ENCODE data around the gene RPL35.
A peak's percentile ranks its signal among the peaks of the same experiment; 100 is the strongest.
"Not testable (repeated sequence)": the region's sequence is repeated elsewhere in the genome, so short reads cannot be mapped to it uniquely, and the experiment has no call there.

The RPL35 gene

GRCh38 chr9:124853605-124854143 lies 8.1 kb downstream of the RPL35 start:
- no peak overlapping the region for H3K27ac Mint-ChIP-seq
- TF ChIP-seq CTCF (IDR thresholded peaks at IDR 0.05; ENCODE audit: unreplicated experiment in 3 of 3) = no peak
- H3K36me3 Mint-ChIP-seq (ENCODE audit: low read depth) = peaks cover 9% of the 10 kb centered on the region
- H3K27me3 Mint-ChIP-seq (ENCODE audit: low read depth) = peaks cover 5% of the 10 kb centered on the region
- no peaks in the 10 kb centered on the region for H3K9me3 Mint-ChIP-seq
- peaks cover 24% of the 10 kb centered on the region for H3K4me1 Mint-ChIP-seq
- peak overlapping the region in 2 of 3 experiments; percentile 65 to 66 for H3K4me3 Mint-ChIP-seq

GRCh38 chr9:124852829-124853531 lies 8.8 kb downstream of the RPL35 start, which contains the start of gene WDR38:
Gene WDR38, plus strand, starts transcription at chr9:124853460. Its CDS starts 72 bp downstream, at chr9:124853532.
- Mint-ChIP-seq H3K27ac (peak within 1 kb of the TSS; percentile 51 to 87 (median 80)), H3K4me1 (peaks cover 24% of the 10 kb centered on the region), H3K36me3 (ENCODE audit: low read depth) (peaks cover 6% of the 10 kb centered on the region), H3K9me3 (no peaks in the 10 kb centered on the region), H3K27me3 (ENCODE audit: low read depth) (peaks cover 5% of the 10 kb centered on the region), H3K4me3 (peak within 1 kb of the TSS; percentile 62 to 66 (median 65))
- TF ChIP-seq CTCF (IDR thresholded peaks at IDR 0.05; ENCODE audit: unreplicated experiment in 3 of 3) = peak; percentile 99 to 100 (median 100)

DNA sequence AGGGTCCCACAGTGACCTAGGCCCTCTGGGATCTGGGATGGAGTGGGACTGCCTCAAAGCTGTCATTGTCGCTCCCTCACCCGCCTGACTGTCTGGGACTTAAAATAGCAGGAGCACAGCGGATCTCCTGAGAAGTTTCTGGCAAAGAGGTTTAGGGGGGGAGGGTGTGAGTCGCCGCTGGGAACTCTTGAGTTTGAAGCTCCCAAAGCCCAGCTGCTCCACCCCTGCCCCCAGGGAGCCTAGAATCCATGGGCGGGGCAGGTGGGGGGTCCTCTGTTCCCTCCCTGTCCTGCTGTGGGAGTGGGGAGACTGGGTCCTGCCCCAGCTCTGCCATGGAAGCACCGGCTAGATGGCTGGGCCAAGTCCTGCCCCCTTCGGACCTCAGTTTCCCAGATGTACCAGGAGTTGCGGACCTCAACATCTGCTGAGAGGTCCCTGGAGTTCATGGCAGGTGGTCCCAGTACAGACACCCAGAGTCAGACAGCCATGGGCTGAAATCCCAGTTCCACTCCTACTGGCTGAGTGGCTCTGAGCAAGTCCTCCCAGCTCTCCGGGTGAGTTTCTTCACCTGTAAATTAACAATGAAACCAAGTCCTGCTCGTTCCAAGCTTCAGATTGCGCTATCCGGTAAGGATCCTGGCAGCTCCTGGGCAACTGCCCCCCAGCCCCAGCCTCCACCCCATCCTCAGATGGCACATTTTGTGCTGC lies 9.5 kb downstream of the RPL35 start:
- Mint-ChIP-seq H3K9me3 (no peaks in the 10 kb centered on the region), H3K27me3 (ENCODE audit: low read depth) (peaks cover 5% of the 10 kb centered on the region), H3K36me3 (ENCODE audit: low read depth) (peaks cover under 1% of the 10 kb centered on the region), H3K4me1 (peaks cover 24% of the 10 kb centered on the region), H3K27ac (peak overlapping the region; percentile 51 to 87 (median 80)), H3K4me3 (peak overlapping the region; percentile 49 to 66 (median 62))
- no peak for TF ChIP-seq CTCF (IDR thresholded peaks at IDR 0.05; ENCODE audit: unreplicated experiment in 3 of 3)

DNA sequence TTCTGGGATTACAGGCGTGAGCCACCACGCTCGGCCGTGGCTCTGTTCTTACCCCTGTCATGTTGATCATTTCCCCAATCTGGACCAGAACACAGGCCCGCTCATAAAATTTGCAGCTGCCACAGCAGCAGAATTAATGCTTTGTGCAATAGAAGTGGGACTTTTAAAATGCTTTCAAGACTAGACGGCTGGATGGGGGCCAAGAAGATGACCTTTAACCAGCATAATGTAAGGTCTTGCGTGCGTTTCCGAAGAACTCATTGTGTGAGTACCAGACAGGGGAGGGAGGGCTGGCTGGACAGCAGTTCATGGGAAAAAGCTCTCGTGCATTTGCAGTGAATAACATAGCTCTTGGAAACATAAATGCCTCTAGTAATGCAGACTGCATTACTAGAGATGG lies 12.0 kb downstream of the RPL35 start:
- H3K27ac Mint-ChIP-seq = peak overlapping the region; percentile 74 to 87 (median 76)
- no peaks in the 10 kb centered on the region for H3K36me3 Mint-ChIP-seq (ENCODE audit: low read depth)
- H3K27me3 Mint-ChIP-seq (ENCODE audit: low read depth) = peaks cover 5% of the 10 kb centered on the region
- peaks cover 30% of the 10 kb centered on the region for H3K4me1 Mint-ChIP-seq
- H3K9me3 Mint-ChIP-seq = no peaks in the 10 kb centered on the region
- peak overlapping the region in 1 of 3 experiments; percentile 64 for H3K4me3 Mint-ChIP-seq
- TF ChIP-seq CTCF (IDR thresholded peaks at IDR 0.05; ENCODE audit: unreplicated experiment in 3 of 3) = no peak

- TF ChIP-seq CTCF (IDR thresholded peaks at IDR 0.05; ENCODE audit: unreplicated experiment in 3 of 3) = no peak
- Mint-ChIP-seq H3K4me1 (peaks cover 23% of the 10 kb centered on the region), H3K36me3 (ENCODE audit: low read depth) (no peaks in the 10 kb centered on the region), H3K27ac (no peak overlapping the region), H3K9me3 (no peaks in the 10 kb centered on the region), H3K27me3 (ENCODE audit: low read depth) (peaks cover 5% of the 10 kb centered on the region), H3K4me3 (no peak overlapping the region)
Measured at GRCh38 chr9:124846969-124847368, 14.8 kb downstream of the RPL35 start.

DNA sequence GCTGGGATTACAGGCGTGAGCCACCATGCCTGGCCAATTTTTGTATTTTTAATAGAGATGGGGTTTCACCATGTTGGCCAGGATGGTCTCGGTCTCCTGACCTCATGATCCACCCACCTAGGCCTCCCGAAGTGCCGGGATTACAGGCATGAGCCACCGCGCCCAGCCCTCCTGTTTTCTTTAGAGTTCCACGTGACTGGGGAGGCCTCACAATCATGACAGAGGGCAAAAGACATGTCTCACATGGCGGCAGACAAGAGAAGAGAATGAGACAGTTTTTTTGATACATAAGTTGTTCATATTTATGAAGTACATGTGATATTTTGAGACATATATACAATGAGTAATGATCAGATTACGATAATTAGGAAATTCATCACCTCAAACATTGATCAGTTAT lies 15.3 kb downstream of the RPL35 start:
- not testable (repeated sequence) for H3K9me3 Mint-ChIP-seq; H3K36me3 Mint-ChIP-seq (ENCODE audit: low read depth); H3K27ac Mint-ChIP-seq; H3K27me3 Mint-ChIP-seq (ENCODE audit: low read depth); H3K4me3 Mint-ChIP-seq
- H3K4me1 Mint-ChIP-seq = peaks cover 21% of the 10 kb centered on the region
